HUES48 (cell line): ENCODE results near the gene SELENOS.

Experiments used
- H3K27ac ChIP-seq: one replicate; pipeline ENCODE4 v1.7.0; 2013; ENCODE audit warnings: low read depth, low read length, inconsistent platforms
- H3K27me3 ChIP-seq: 2 replicates; pipeline ENCODE4 v1.6.1; 2013; ENCODE audit warnings: mild to moderate bottlenecking, low read length; ENCODE audit not compliant: control insufficient read depth, insufficient read depth
- H3K36me3 ChIP-seq: 2 replicates; pipeline ENCODE4 v1.6.1; 2013; ENCODE audit warnings: low read length; ENCODE audit not compliant: control insufficient read depth, insufficient read depth
- H3K4me1 ChIP-seq: 2 replicates; pipeline ENCODE4 v1.6.1; 2013; ENCODE audit warnings: mild to moderate bottlenecking, low read length; ENCODE audit not compliant: control insufficient read depth, insufficient read depth
- H3K4me3 ChIP-seq: 2 replicates; pipeline ENCODE4 v1.5.1; 2013; ENCODE audit warnings: mild to moderate bottlenecking, low read depth, low read length
- H3K9ac ChIP-seq: 2 replicates; pipeline ENCODE4 v1.6.1; 2013; ENCODE audit warnings: mild to moderate bottlenecking, low read depth, low read length, moderate library complexity
- H3K9me3 ChIP-seq: 2 replicates; pipeline ENCODE4 v1.6.1; 2013; ENCODE audit warnings: low read length; ENCODE audit not compliant: control insufficient read depth, insufficient read depth

Gene SELENOS

DNA sequence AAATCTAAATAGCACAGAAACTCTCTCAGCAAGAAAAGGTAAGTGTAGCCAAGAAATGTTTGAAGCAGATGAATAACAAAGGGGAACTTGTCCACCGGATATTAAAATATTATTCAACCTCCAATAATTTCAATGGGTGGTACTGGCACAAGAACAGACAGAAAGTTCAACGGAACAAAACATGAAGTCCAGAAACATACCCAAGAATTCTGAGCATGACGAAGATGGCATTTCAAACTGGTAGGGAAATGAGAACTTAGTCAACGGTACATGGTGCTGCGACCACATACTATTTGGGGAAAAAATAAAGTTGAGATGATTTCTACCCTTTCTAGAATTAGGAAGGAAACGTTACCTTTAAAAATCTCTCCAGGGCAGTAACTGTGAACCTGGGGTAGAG lies 30.9 kb downstream of the SELENOS start:
- H3K4me1 ChIP-seq, result peaks cover 58% of the 10 kb centered on the region
- H3K27me3 ChIP-seq, result no peaks in the 10 kb centered on the region
- no peaks in the 10 kb centered on the region for H3K9me3 ChIP-seq
- H3K27ac ChIP-seq, result no peak overlapping the region
- H3K4me3 ChIP-seq, result no peak overlapping the region
- peaks cover 22% of the 10 kb centered on the region for H3K36me3 ChIP-seq
- no peak overlapping the region for H3K9ac ChIP-seq

DNA sequence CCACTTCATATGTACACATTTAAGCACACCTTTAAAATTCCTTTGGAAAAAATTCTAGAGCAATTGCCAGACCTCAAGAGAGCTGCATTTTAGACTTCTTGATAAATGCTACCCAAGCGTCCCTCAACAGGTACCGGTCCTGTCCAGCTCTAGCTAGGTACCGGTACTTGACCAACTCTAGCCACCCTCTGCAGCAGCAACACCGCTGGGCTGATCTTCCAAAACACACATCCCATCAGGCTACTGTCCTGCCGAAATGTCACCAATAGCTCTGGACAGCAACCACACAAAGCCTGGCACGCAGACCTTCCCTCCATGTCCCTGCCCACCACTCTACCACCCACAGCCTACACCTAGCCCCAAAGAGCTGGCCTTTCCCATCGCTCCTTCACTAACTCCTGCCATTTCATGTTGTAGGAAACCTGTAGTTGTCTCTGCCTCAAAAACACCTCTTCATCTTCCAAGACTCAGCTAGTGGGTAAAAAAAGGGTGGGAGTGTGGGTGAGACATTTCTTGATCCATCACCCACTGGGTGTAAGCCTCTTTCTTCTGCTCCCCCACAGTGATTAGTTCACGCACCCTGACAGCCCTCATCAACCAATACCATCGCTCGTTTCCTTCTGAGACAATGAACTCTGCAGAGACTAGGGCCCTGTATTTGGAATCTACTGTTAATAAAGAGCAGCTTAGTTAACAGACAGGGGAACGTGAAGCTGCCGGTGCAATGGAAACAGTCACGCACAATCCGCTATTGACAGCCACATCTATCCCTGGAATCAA lies 32.2 kb downstream of the SELENOS start:
- no peak overlapping the region for H3K9ac ChIP-seq
- no peaks in the 10 kb centered on the region for H3K9me3 ChIP-seq
- H3K36me3 ChIP-seq, result peaks cover 22% of the 10 kb centered on the region
- no peak overlapping the region for H3K27ac ChIP-seq
- H3K4me3 ChIP-seq, result no peak overlapping the region
- H3K4me1 ChIP-seq, result peaks cover 65% of the 10 kb centered on the region
- no peaks in the 10 kb centered on the region for H3K27me3 ChIP-seq

GRCh38 chr15:101244036-101244781 lies 33.1 kb downstream of the SELENOS start:
- peaks cover 66% of the 10 kb centered on the region for H3K4me1 ChIP-seq
- no peaks in the 10 kb centered on the region for H3K27me3 ChIP-seq
- peaks cover 22% of the 10 kb centered on the region for H3K36me3 ChIP-seq
- no peak overlapping the region for H3K9ac ChIP-seq
- H3K27ac ChIP-seq, result no peak overlapping the region
- no peak overlapping the region for H3K4me3 ChIP-seq
- H3K9me3 ChIP-seq, result no peaks in the 10 kb centered on the region

DNA sequence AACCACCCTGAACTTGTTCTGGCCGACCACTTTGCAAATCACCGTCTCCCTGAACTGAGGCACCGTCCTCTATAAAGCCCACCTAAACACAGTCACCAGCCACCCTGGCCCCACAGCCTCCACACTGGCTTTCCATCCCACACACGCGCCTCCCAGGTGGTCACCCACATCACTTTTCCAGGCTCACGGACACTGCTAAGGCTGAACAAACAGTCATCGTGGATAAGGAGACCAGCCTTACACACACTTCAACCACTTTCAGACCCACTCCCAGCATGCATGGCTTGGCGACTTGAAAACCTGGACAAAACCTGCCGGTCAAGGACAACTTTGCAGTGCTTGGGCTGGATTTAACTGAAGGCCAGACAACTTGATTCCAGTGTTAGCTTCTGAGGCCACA lies 33.9 kb downstream of the SELENOS start:
- H3K27me3 ChIP-seq, result no peaks in the 10 kb centered on the region
- no peak overlapping the region for H3K27ac ChIP-seq
- H3K9me3 ChIP-seq, result no peaks in the 10 kb centered on the region
- H3K4me3 ChIP-seq, result no peak overlapping the region
- peaks cover 64% of the 10 kb centered on the region for H3K4me1 ChIP-seq
- H3K9ac ChIP-seq, result no peak overlapping the region
- peaks cover 21% of the 10 kb centered on the region for H3K36me3 ChIP-seq

DNA sequence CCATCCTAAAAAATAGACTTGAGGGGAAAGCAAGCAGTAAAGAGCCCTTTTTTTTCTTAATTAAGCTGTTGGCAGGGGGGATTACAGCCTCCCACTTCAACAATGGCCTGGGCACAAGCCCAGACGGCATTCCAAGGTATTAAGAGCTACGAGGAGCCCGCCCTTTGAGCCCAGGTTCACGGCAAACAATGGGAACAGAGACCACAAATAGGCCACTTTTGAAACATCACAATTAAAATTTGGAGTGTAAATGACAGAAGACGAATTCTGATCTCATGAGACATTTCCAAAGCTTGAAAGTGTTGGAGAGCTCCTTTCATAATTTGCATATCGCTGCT lies 34.3 kb downstream of the SELENOS start:
- Histone ChIP-seq H3K9ac (no peak overlapping the region), H3K4me1 (peaks cover 64% of the 10 kb centered on the region), H3K27ac (no peak overlapping the region), H3K9me3 (no peaks in the 10 kb centered on the region), H3K4me3 (no peak overlapping the region), H3K27me3 (no peaks in the 10 kb centered on the region), H3K36me3 (peaks cover 16% of the 10 kb centered on the region)

DNA sequence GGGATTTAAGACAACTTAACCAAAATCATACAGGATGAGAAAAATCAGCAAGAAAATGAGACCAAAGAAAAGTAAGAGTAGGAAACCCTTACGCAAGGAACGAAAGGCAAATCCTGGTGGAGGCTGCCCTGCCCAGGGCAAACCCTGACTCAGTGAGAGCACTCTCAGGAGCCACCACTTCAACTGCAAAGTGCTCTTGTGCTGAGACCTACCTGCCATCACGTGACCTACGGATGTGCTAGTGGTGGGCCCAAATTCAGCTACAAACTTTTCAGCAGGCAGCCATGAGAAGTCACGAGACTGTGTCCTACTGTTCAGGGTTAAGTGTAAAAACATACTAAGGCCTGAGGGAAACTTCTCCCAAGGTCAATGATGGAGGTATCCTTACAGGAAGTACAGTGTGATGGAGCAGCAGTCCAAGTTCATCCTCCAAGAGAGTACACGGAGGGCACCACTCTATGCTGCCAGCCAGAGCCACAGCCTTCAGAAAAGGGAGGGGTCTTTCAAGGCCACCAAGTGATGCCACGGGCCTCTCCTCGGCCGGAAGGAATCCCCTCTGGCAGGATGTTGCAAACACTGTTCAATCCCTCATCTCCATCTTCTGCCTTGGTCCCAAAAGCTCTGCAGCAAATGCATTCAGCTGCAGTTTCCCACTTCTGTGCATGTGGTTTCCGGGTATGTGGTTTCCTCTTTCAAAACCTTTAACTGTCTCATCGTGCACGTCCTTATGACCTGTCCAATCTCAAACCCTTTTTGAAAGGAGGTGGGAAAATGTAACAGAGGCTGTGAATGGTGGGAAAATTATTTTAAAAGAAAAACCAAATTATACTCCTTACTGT lies 34.9 kb downstream of the SELENOS start:
- H3K4me3 ChIP-seq, result no peak overlapping the region
- H3K4me1 ChIP-seq, result peaks cover 59% of the 10 kb centered on the region
- no peaks in the 10 kb centered on the region for H3K27me3 ChIP-seq
- no peak overlapping the region for H3K27ac ChIP-seq
- peaks cover 11% of the 10 kb centered on the region for H3K36me3 ChIP-seq
- H3K9me3 ChIP-seq, result no peaks in the 10 kb centered on the region
- H3K9ac ChIP-seq, result no peak overlapping the region

GRCh38 chr15:101240358-101240757 lies 36.9 kb downstream of the SELENOS start:
- no peak overlapping the region for H3K4me3 ChIP-seq
- H3K9me3 ChIP-seq, result no peaks in the 10 kb centered on the region
- peaks cover 11% of the 10 kb centered on the region for H3K36me3 ChIP-seq
- no peak overlapping the region for H3K9ac ChIP-seq
- no peaks in the 10 kb centered on the region for H3K27me3 ChIP-seq
- H3K4me1 ChIP-seq, result peaks cover 49% of the 10 kb centered on the region
- H3K27ac ChIP-seq, result no peak overlapping the region

DNA sequence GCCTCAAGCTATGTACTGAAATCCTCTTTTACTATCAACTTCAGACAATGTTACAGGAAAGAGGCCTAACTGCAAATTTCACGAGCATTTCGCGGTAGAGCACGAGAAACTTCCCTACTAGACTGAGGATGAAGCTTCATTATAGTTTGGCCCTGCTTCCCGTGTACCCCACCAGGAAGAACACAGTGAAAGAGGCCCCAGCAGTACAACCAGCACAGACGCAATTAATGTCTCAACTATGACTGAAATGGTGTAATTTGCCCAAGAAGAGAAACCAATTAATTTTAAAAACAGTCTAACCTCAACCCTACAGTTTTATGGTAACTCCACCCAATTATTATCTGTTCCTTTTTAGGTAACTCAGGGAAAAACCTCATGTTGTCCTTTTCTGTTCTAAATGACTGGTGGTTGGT lies 37.6 kb downstream of the SELENOS start:
- Histone ChIP-seq H3K4me3 (no peak overlapping the region), H3K36me3 (peaks cover 17% of the 10 kb centered on the region), H3K9ac (no peak overlapping the region), H3K9me3 (no peaks in the 10 kb centered on the region), H3K27me3 (no peaks in the 10 kb centered on the region), H3K4me1 (peaks cover 43% of the 10 kb centered on the region), H3K27ac (no peak overlapping the region)

- Histone ChIP-seq H3K27ac (no peak overlapping the region), H3K4me3 (no peak overlapping the region), H3K36me3 (peaks cover 37% of the 10 kb centered on the region), H3K9me3 (no peaks in the 10 kb centered on the region), H3K9ac (no peak overlapping the region), H3K4me1 (peaks cover 19% of the 10 kb centered on the region), H3K27me3 (no peaks in the 10 kb centered on the region)
Measured at GRCh38 chr15:101237251-101237650, 40.0 kb downstream of the SELENOS start.

- H3K9me3 ChIP-seq, result no peaks in the 10 kb centered on the region
- H3K27ac ChIP-seq, result no peak overlapping the region
- no peaks in the 10 kb centered on the region; the same call in 1 of the 2 replicates for H3K4me1 ChIP-seq
- H3K27me3 ChIP-seq, result no peaks in the 10 kb centered on the region
- no peak overlapping the region for H3K4me3 ChIP-seq
- peaks cover 56% of the 10 kb centered on the region for H3K36me3 ChIP-seq
- H3K9ac ChIP-seq, result no peak overlapping the region
Measured at GRCh38 chr15:101233651-101234280, 43.5 kb downstream of the SELENOS start.
